Vagina (tissue), 2 donors: Measurements from ENCODE around the gene CORT.

Source experiments
- POLR2A ChIP-seq, 2 donors: fragments of 450-650 bp; IDR thresholded peaks; one replicate each; pipeline ENCODE4 v1.6.1; 2017; ENCODE audit warnings: antibody characterized with exemption in 2 of 2, mild to moderate bottlenecking in 2 of 2, moderate library complexity in 2 of 2
- POLR2AphosphoS5 ChIP-seq, 2 donors: sonication (generic); formaldehyde crosslinking; IDR thresholded peaks; one replicate each; pipeline ENCODE4 v1.9.0; 2017; ENCODE audit warnings: antibody characterized with exemption in 2 of 2, mild to moderate bottlenecking in 2 of 2, low read depth in 1 of 2; ENCODE audit not compliant: insufficient read depth in 1 of 2

- TF ChIP-seq POLR2A (IDR thresholded peaks at IDR 0.05) = no peak
- TF ChIP-seq POLR2AphosphoS5 (IDR thresholded peaks at IDR 0.05; ENCODE audit: insufficient read depth in 1 of 2, low read depth in 1 of 2) = no peak
These were observed 1.0 kb downstream of the CORT start for GRCh38 chr1:10450836-10451235.
